Fibroblast of pulmonary artery (primary cell): Measurements from ENCODE around the gene SUGCT.

Experiments
- DNase-seq: peaks from one replicate; pipeline ENCODE4 v3.0.0-alpha.2; 2010; ENCODE audit warnings: low read depth
- H3K4me3 ChIP-seq: replicated peaks from 2 replicates; pipeline ENCODE4 v1.5.1; 2011; ENCODE audit warnings: low read depth, mild to moderate bottlenecking, control low read depth, low read length, moderate library complexity
- TF ChIP-seq, protein P1 (sequence below): IDR thresholded peaks from 2 replicates; pipeline ENCODE4 v1.5.1; 2011; ENCODE audit warnings: mild to moderate bottlenecking, control low read depth, low read length, inconsistent platforms; ENCODE audit errors: missing control alignments

Gene SUGCT

GRCh38 chr7:40638545-40639320 is 503.9 kb downstream of the SUGCT start:
- DNase-seq, result no peak
- TF ChIP-seq, protein P1, sequence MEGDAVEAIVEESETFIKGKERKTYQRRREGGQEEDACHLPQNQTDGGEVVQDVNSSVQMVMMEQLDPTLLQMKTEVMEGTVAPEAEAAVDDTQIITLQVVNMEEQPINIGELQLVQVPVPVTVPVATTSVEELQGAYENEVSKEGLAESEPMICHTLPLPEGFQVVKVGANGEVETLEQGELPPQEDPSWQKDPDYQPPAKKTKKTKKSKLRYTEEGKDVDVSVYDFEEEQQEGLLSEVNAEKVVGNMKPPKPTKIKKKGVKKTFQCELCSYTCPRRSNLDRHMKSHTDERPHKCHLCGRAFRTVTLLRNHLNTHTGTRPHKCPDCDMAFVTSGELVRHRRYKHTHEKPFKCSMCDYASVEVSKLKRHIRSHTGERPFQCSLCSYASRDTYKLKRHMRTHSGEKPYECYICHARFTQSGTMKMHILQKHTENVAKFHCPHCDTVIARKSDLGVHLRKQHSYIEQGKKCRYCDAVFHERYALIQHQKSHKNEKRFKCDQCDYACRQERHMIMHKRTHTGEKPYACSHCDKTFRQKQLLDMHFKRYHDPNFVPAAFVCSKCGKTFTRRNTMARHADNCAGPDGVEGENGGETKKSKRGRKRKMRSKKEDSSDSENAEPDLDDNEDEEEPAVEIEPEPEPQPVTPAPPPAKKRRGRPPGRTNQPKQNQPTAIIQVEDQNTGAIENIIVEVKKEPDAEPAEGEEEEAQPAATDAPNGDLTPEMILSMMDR, result no peak
- H3K4me3 ChIP-seq, result no peak overlapping the region

GRCh38 chr7:40640566-40640965 is 505.8 kb downstream of the SUGCT start:
- H3K4me3 ChIP-seq, result no peak overlapping the region
- DNase-seq, result no peak
- TF ChIP-seq, protein P1, result no peak

DNA sequence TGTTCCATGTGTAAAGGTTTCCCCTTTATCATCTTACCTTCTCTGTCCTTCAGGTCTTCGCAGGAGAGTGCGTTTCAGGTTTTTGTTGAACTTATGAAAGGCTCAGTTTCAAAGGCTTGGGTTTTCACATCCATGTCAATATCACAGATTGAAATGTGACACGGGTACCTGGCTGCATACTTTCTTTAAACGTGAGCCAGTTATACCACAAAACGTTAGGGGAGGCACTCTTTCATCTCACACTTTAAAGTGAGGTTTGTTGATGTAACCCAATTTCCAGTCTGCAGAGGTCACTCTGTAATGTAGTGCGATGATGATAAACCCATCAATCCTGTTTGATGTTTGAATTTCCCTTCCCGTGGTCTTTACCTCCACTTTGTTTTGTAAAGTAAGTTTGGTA is 506.9 kb downstream of the SUGCT start:
- TF ChIP-seq, protein P1, result no peak

DNA sequence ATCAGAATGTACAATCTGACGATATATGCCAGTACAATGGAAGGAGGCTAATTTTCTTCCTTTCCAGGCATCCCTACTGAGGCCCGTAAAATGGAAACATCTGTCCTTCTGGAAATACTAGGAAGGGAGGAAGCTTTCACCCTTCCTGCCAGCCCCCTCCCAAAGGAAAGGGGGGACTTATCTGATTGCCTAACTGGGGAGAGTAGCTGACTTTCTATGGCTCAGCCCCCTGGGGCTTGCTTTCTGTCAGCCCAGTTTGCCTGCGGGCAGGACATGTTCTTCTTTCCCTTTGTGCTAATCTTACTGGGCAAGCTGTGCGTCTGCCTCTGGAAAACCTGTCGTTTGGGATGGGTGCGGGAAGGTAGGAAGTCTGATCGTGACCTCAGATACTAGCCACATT is 508.9 kb downstream of the SUGCT start:
- H3K4me3 ChIP-seq, result no peak overlapping the region
- DNase-seq, result no peak
- TF ChIP-seq, protein P1, result no peak

More for the DNA sequence above, 506.9 kb downstream of the SUGCT start:
- no peak overlapping the region for H3K4me3 ChIP-seq
- no peak for DNase-seq

GRCh38 chr7:40644454-40645188 is 509.8 kb downstream of the SUGCT start:
- no peak overlapping the region for H3K4me3 ChIP-seq
- TF ChIP-seq, protein P1, result no peak
- peak; percentile 21 for DNase-seq

DNA sequence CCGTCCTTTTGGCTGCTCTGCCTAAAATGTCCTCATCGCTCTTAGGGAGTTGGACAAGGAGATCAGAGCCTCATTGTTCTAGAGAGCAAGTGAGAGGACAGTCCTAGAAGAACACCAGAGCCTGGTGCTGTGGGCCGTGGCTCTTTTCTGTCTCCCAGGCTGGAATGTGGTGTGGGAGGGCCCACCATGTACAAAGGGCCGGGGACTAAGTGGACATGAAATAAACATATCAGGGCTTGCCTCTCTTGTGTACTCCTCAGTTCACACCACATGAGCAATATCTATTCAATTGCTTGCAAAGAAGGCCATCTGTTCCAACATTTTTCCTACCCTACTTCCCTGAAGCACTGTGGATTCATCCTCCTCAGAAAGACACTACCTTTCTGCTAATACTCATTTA is 510.4 kb downstream of the SUGCT start:
- no peak overlapping the region for H3K4me3 ChIP-seq
- DNase-seq, result no peak
- TF ChIP-seq, protein P1, result no peak
